IMR-90 (cell line): Measurements from ENCODE around the gene IPO13. TPM values are rescaled to one million over a fixed set of nuclear protein-coding genes. Genes with fewer than 3 reads are reported as not detected.

Source experiments
- ATAC-seq: fragments of 200-7000 bp; cut with Tn5 transposase; 2 replicates; pipeline ENCODE4 v1.9.1; 2020; ENCODE audit warnings: low read depth, mild to moderate bottlenecking, moderate library complexity
- BruUV-seq: library from RNA; stranded (reverse); fragments of 400-500 nt; replicated peaks from 2 replicates; lab custom pipeline; 2021; lab: Mats Ljungman, UMichigan
- CTCF ChIA-PET: fragments of 300-600 bp; formaldehyde crosslinking; extraction: SDS; loops from one replicate; lab custom pipeline; 2021; ENCODE audit warnings: antibody characterized with exemption; lab: Yijun Ruan, JAX
- POLR2A ChIA-PET: fragments of 300-600 bp; sonication (Branson Sonifier 250); formaldehyde crosslinking; loops from one replicate; lab custom pipeline; 2022; ENCODE audit warnings: antibody characterized with exemption; ENCODE audit not compliant: unreplicated experiment; lab: Charles Lee
- DNase-seq: peaks from one replicate; pipeline ENCODE4 v3.0.0; 2013
- H2AFZ ChIP-seq: replicated peaks from 2 replicates; pipeline ENCODE3; 2013; ENCODE audit warnings: low read length, mild to moderate bottlenecking; ENCODE audit not compliant: poor library complexity
- H2AK5ac ChIP-seq: 2 replicates; pipeline ENCODE4 v1.6.1; 2013; ENCODE audit warnings: low read depth, low read length, inconsistent platforms
- H2AK9ac ChIP-seq: replicated peaks from 2 replicates; pipeline ENCODE3; 2013; ENCODE audit warnings: mild to moderate bottlenecking, low read depth, low read length, moderate library complexity; ENCODE audit not compliant: poor library complexity
- H2BK120ac ChIP-seq: 2 replicates; pipeline ENCODE4 v1.6.1; 2013; ENCODE audit warnings: low read depth, low read length, inconsistent platforms
- H2BK15ac ChIP-seq: 3 replicates; pipeline ENCODE4 v1.6.1; 2013; ENCODE audit warnings: low read depth, low read length, inconsistent platforms
- H2BK20ac ChIP-seq: 2 replicates; pipeline ENCODE4 v1.6.1; 2013; ENCODE audit warnings: low read depth, mild to moderate bottlenecking, inconsistent platforms, low read length, moderate library complexity
- H2BK5ac ChIP-seq: 2 replicates; pipeline ENCODE4 v1.6.1; 2013; ENCODE audit warnings: mild to moderate bottlenecking, low read depth, low read length, inconsistent platforms; ENCODE audit not compliant: poor library complexity, severe bottlenecking
- H3K14ac ChIP-seq: replicated peaks from 2 replicates; pipeline ENCODE4 v1.6.1; 2013; ENCODE audit warnings: low read depth, low read length, inconsistent platforms
- H3K18ac ChIP-seq: 2 replicates; pipeline ENCODE4 v1.6.1; 2013; ENCODE audit warnings: low read depth, low read length, control low read depth
- H3K23ac ChIP-seq: 2 replicates; pipeline ENCODE4 v1.6.1; 2013; ENCODE audit warnings: low read depth, low read length, inconsistent platforms
- H3K27ac ChIP-seq: 2 replicates; pipeline ENCODE4 v1.5.1; 2013; ENCODE audit warnings: mild to moderate bottlenecking, control low read depth, low read length; ENCODE audit not compliant: insufficient read depth
- H3K27me3 ChIP-seq: 2 replicates; pipeline ENCODE4 v1.6.1; 2013; ENCODE audit warnings: low read length; ENCODE audit not compliant: control insufficient read depth, insufficient read depth
- H3K36me3 ChIP-seq: 2 replicates; pipeline ENCODE4 v1.6.1; 2013; ENCODE audit warnings: low read length, mixed read lengths; ENCODE audit not compliant: control insufficient read depth, insufficient read depth
- H3K4ac ChIP-seq: 2 replicates; pipeline ENCODE4 v1.6.1; 2013; ENCODE audit warnings: low read depth, low read length, inconsistent platforms
- H3K4me1 ChIP-seq: 2 replicates; pipeline ENCODE4 v1.6.1; 2013; ENCODE audit warnings: low read length, mixed read lengths; ENCODE audit not compliant: control insufficient read depth, insufficient read depth
- H3K4me2 ChIP-seq: 2 replicates; pipeline ENCODE4 v1.6.1; 2013; ENCODE audit warnings: low read depth, mild to moderate bottlenecking, control low read depth, low read length, moderate library complexity
- H3K4me3 ChIP-seq: 2 replicates; pipeline ENCODE4 v1.5.1; 2013; ENCODE audit warnings: low read depth, mild to moderate bottlenecking, control low read depth, low read length, moderate library complexity; ENCODE audit not compliant: insufficient read depth
- H3K56ac ChIP-seq: 2 replicates; pipeline ENCODE4 v1.6.1; 2013; ENCODE audit warnings: low read length, inconsistent platforms; ENCODE audit not compliant: insufficient read depth; ENCODE audit errors: extremely low read depth
- H3K79me1 ChIP-seq, 2 experiments: 2 replicates each; pipeline ENCODE4 v1.6.1; 2013; ENCODE audit warnings: low read length in 2 of 2, inconsistent platforms in 1 of 2, low read depth in 1 of 2
- H3K9ac ChIP-seq: 2 replicates; pipeline ENCODE4 v1.6.1; 2013; ENCODE audit warnings: low read depth, low read length, control low read depth
- H3K9me1 ChIP-seq: 2 replicates; pipeline ENCODE4 v1.6.1; 2013; ENCODE audit warnings: low read length, inconsistent platforms; ENCODE audit not compliant: insufficient read depth
- H3K9me3 ChIP-seq: 2 replicates; pipeline ENCODE4 v1.6.1; 2013; ENCODE audit warnings: low read length; ENCODE audit not compliant: control insufficient read depth, insufficient read depth
- H4K20me1 ChIP-seq: 2 replicates; pipeline ENCODE4 v1.6.1; 2013; ENCODE audit warnings: low read length, inconsistent platforms; ENCODE audit not compliant: insufficient read depth
- H4K5ac ChIP-seq: 2 replicates; pipeline ENCODE4 v1.6.1; 2013; ENCODE audit warnings: mild to moderate bottlenecking, low read depth, low read length, control low read depth
- H4K8ac ChIP-seq, 2 experiments: 2 replicates each; pipeline ENCODE4 v1.6.1; 2013; ENCODE audit warnings: low read depth in 2 of 2, low read length in 2 of 2, control low read depth in 1 of 2, inconsistent platforms in 1 of 2
- H4K91ac ChIP-seq: 2 replicates; pipeline ENCODE4 v1.6.1; 2013; ENCODE audit warnings: low read depth, low read length, inconsistent platforms; ENCODE audit not compliant: insufficient read depth
- ELK1 ChIP-seq: fragments of 150-350 bp; IDR thresholded peaks from 2 replicates; pipeline ENCODE4 v1.6.1; 2016; ENCODE audit warnings: low read depth, mild to moderate bottlenecking, low read length, moderate library complexity, borderline replicate concordance
- FOS ChIP-seq: fragments of 150-350 bp; IDR thresholded peaks from 2 replicates; pipeline ENCODE4 v1.6.1; 2016; ENCODE audit warnings: low read depth, low read length
- WGBS, 2 experiments: methylation state at CpG; one replicate each; pipeline versions ENCODE4 v1.1.5 to v1.1.7; 2013; ENCODE audit warnings: missing lambda C conversion rate in 2 of 2; ENCODE audit not compliant: insufficient read length in 1 of 2; ENCODE audit errors: extremely low coverage in 2 of 2; 5-methylcytosine and 5-hydroxymethylcytosine counted together
- dilution Hi-C: fragments of 300-500 bp; cut with HindIII; formaldehyde crosslinking; loops from one replicate; pipeline ENCODE4 v1.14.3; 2018; ENCODE audit warnings: low sequenced_read_pairs; ENCODE audit not compliant: unreplicated experiment
- in situ Hi-C: fragments of 300-500 bp; cut with MboI; formaldehyde crosslinking; loops from 3 replicates; pipeline ENCODE4 v1.14.3; 2019; ENCODE audit warnings: low sequenced_read_pairs, inconsistent platforms, mixed read lengths
- intact Hi-C: fragments of 100-400 bp; cut with micrococcal nuclease; formaldehyde crosslinking; loops from 2 replicates; pipeline ENCODE4 v1.10.0; 2022
- polyA plus RNA-seq, 3 experiments: library from polyadenylated mRNA; depleted of rRNA; stranded (reverse); fragments of >200 nt; gene quantifications; 2 replicates each; pipeline ENCODE4 v1.2.3, GENCODE V29; 2012; ENCODE audit warnings: low replicate concordance in 1 of 3
- total RNA-seq: library from RNA; depleted of rRNA; stranded (reverse); fragments of >200 nt; gene quantifications from 2 replicates; pipeline ENCODE4 v1.2.3, GENCODE V29; 2012

Gene IPO13
- total and polyA plus RNA-seq, 2 of the 4 experiments (the other 2 are of a cell fraction), result 15.2 to 18.7 TPM

GRCh38 chr1:44016041-44016889 lies 69.5 kb downstream of the IPO13 start:
- in situ Hi-C loops, result loop anchor here (10.0 kb wide), 1 partner anchor 569 kb away; no protein-coding TSS in a partner anchor
- Histone ChIP-seq H4K5ac (no peak overlapping the region), H3K79me1 (no peaks in the 10 kb centered on the region), H2AK9ac (no peak overlapping the region), H3K4me1 (no peaks in the 10 kb centered on the region), H3K23ac (no peak overlapping the region), H3K9me1 (peaks cover 6% of the 10 kb centered on the region; the same call in 1 of the 2 replicates), H3K9ac (no peak overlapping the region), H4K91ac (no peak overlapping the region), H3K56ac (no peak overlapping the region), H3K4ac (no peak overlapping the region), H3K4me2 (no peak overlapping the region), H4K20me1 (no peaks in the 10 kb centered on the region; the same call in 1 of the 2 replicates), H2AK5ac (no peak overlapping the region), H3K4me3 (no peak overlapping the region), H3K27ac (no peak overlapping the region), H4K8ac (no peak overlapping the region), H2BK120ac (no peak overlapping the region), H3K36me3 (peaks cover 9% of the 10 kb centered on the region; the same call in 1 of the 2 replicates), H3K18ac (no peak overlapping the region), H2BK20ac (no peak overlapping the region), H3K9me3 (no peaks in the 10 kb centered on the region), H2BK5ac (no peak overlapping the region), H3K27me3 (no peaks in the 10 kb centered on the region), H3K14ac (no peak overlapping the region), H2AFZ (no peak overlapping the region), H2BK15ac (no peak overlapping the region)
- dilution Hi-C loops, result no loop called here
- DNase-seq (no peak), ATAC-seq (no peak)
- no peak for TF ChIP-seq FOS
- TF ChIP-seq ELK1, result no peak
- CTCF ChIA-PET, result no interaction called here
- BruUV-seq, result no TSS peak
- POLR2A ChIA-PET, result no interaction called here
- WGBS, 2 experiments, result 92% methylated on average over 12 of the region's 20 CpGs; no CpG with 5 or more reads in 1 of the 2 experiments
- intact Hi-C loops, result no loop called here
